HG02798 (cell line): ENCODE measurements around the gene BEAN1.
"Not testable (repeated sequence)": the region's sequence is repeated elsewhere in the genome, so short reads cannot be mapped to it uniquely, and the experiment has no call there.

Source experiments
- ATAC-seq: cut with Tn5 transposase; IDR thresholded peaks from one replicate; pipeline ENCODE4 v1.9.1; 2021; ENCODE audit warnings: mild to moderate bottlenecking; ENCODE audit not compliant: unreplicated experiment, poor library complexity

The BEAN1 gene

GRCh38 chr16:66466636-66467035 lies 39.5 kb downstream of the BEAN1 start:
- not testable (repeated sequence) for ATAC-seq

GRCh38 chr16:66467611-66468010 lies 40.5 kb downstream of the BEAN1 start:
- ATAC-seq = no peak

- ATAC-seq = no peak
Measured at GRCh38 chr16:66468321-66468965, 41.3 kb downstream of the BEAN1 start.

GRCh38 chr16:66469291-66469946 lies 42.3 kb downstream of the BEAN1 start:
- no peak for ATAC-seq

GRCh38 chr16:66469947-66470546 lies 43.0 kb downstream of the BEAN1 start:
- no peak for ATAC-seq

GRCh38 chr16:66470556-66470955 lies 43.5 kb downstream of the BEAN1 start:
- no peak for ATAC-seq

GRCh38 chr16:66471264-66471663 lies 44.2 kb downstream of the BEAN1 start:
- no peak for ATAC-seq

GRCh38 chr16:66471716-66472393 lies 44.8 kb downstream of the BEAN1 start:
- ATAC-seq = no peak

- ATAC-seq = no peak
Measured at GRCh38 chr16:66473051-66473571, 46.0 kb downstream of the BEAN1 start.

- ATAC-seq = no peak
Measured at GRCh38 chr16:66473654-66474519, 46.8 kb downstream of the BEAN1 start.

GRCh38 chr16:66474750-66475199 lies 47.7 kb downstream of the BEAN1 start:
- ATAC-seq = peak; percentile 89

GRCh38 chr16:66475232-66475631 lies 48.1 kb downstream of the BEAN1 start:
- ATAC-seq = no peak

GRCh38 chr16:66476328-66477027 lies 49.4 kb downstream of the BEAN1 start:
- ATAC-seq = no peak

- ATAC-seq = no peak
Measured at GRCh38 chr16:66477028-66477515, 50.0 kb downstream of the BEAN1 start.

GRCh38 chr16:66478733-66479511 lies 51.8 kb downstream of the BEAN1 start:
- ATAC-seq = peak; percentile 64

- no peak for ATAC-seq
Measured at GRCh38 chr16:66479661-66480264, 52.7 kb downstream of the BEAN1 start.

- ATAC-seq = no peak
Measured at GRCh38 chr16:66480265-66481080, 53.4 kb downstream of the BEAN1 start.
